Measurements from ENCODE around the gene TPX2. TPM values are rescaled to one million over a fixed set of nuclear protein-coding genes. Genes with fewer than 3 reads are reported as not detected.
"Not testable (repeated sequence)": the region's sequence is repeated elsewhere in the genome, so short reads cannot be mapped to it uniquely, and the experiment has no call there.

TPX2 gene
- total RNA-seq, 2 experiments from 2014 or later: 166 to 175 TPM

DNA sequence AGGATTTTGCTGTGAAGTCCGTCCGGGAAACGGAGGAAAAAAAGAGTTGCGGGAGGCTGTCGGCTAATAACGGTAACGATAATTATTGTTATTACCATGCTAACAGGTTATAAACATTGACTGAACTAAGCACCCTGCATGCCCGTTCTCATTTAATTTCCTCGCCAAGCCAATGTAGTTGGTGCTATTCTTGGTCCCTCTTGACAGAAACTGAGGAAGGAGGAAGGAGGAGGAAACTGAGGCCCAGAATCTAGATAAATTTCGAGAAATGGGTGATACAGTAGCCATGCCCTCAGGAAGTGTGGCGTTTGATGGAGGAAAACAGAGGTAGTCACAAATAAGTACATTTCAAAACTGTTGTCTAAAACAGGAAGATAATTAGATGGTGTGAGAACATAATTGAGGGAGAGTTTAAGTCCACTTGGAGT lies 474 bp downstream of the TPX2 start:
- Mint-ChIP-seq H3K4me1 (ENCODE audit: low read depth) (peaks cover 4% of the 10 kb centered on the region), H3K9me3 (no peaks in the 10 kb centered on the region), H3K27ac (no peak overlapping the region), H3K4me3 (no peak overlapping the region), H3K27me3 (ENCODE audit: low read depth) (no peaks in the 10 kb centered on the region), H3K36me3 (ENCODE audit: low read depth) (peaks cover 10% of the 10 kb centered on the region)
- intact Hi-C loops (cut with micrococcal nuclease): loop anchor here (1.0 to 5.0 kb wide), 5 partner anchors 16 to 213 kb away; partner anchors contain the start of gene PDRG1
- no peak for DNase-seq
- CTCF ChIA-PET: interaction anchor here (1.6 to 2.5 kb wide), 3 partner anchors 10 to 106 kb away, joined by 5 to 15 read pairs (median 7); no protein-coding TSS in a partner anchor

DNA sequence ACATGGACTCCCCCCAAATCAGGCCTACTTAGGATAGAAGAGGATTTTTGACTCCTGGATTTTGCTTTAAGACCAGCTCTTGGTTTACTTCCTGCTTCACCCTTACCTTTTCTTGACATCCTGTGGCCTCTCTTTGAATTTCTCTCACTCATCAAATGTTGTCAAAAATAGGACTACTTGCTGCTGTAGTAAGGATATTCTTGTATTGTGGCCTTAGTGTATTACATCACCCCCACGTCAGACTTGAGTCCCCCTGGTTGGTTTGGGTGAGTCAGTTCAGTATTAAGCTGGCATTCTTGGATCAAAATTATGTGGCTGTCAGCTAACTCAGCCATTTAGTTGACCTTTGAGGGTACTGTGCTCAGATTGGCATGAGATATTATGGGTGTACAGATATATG lies 1.1 kb downstream of the TPX2 start:
- no peak overlapping the region for H3K4me3 Mint-ChIP-seq
- CTCF ChIA-PET: interaction anchor here (0.7 to 2.5 kb wide), 4 partner anchors 12 to 297 kb away, joined by 3 to 15 read pairs (median 5); no protein-coding TSS in a partner anchor
- intact Hi-C loops (cut with micrococcal nuclease): no loop called here
- H3K27me3 Mint-ChIP-seq (ENCODE audit: low read depth): no peaks in the 10 kb centered on the region
- H3K4me1 Mint-ChIP-seq (ENCODE audit: low read depth): peaks cover 4% of the 10 kb centered on the region
- DNase-seq: peak; percentile 61
- no peak overlapping the region for H3K27ac Mint-ChIP-seq
- no peaks in the 10 kb centered on the region for H3K9me3 Mint-ChIP-seq
- peaks cover 15% of the 10 kb centered on the region for H3K36me3 Mint-ChIP-seq (ENCODE audit: low read depth)

DNA sequence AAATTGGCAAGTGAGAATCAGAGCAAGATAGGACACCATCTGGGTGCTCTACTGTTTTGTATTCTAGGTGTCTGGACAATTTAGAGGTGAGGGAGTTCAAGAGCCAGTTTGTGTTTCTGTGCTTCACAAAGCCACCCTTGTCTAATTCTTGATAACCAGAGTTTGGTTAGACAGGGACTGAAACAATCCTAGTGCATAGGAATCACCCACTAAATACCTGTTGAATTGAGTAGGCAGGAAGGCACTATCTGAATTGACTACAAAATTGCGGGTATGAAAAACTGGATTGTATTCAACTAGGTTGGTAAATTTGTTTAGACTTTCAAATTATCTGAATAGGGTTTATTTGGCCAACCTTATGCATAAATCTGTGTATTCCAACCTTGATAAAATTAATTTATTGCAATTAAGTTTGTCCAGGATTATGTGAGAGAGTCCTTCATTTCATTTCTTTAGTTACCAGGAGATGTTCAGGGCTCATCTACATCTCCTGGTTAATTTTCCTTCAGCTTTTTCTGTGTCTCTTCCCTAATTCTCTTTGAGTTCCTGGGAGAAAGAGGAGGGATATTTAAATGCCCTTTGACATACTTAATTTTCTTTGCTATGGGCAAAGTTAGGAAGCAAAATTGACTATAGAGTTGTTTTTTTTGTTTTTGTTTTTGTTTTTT lies 1.7 kb downstream of the TPX2 start:
- Mint-ChIP-seq H3K36me3 (ENCODE audit: low read depth) (peaks cover 18% of the 10 kb centered on the region), H3K9me3 (no peaks in the 10 kb centered on the region), H3K27me3 (ENCODE audit: low read depth) (no peaks in the 10 kb centered on the region), H3K4me1 (ENCODE audit: low read depth) (peaks cover 4% of the 10 kb centered on the region), H3K27ac (no peak overlapping the region), H3K4me3 (peak overlapping the region; percentile 27)
- CTCF ChIA-PET: interaction anchor here (0.7 to 0.8 kb wide), 2 partner anchors 12 to 296 kb away, joined by 3 read pairs; no protein-coding TSS in a partner anchor
- intact Hi-C loops (cut with micrococcal nuclease): no loop called here
- DNase-seq: no peak

DNA sequence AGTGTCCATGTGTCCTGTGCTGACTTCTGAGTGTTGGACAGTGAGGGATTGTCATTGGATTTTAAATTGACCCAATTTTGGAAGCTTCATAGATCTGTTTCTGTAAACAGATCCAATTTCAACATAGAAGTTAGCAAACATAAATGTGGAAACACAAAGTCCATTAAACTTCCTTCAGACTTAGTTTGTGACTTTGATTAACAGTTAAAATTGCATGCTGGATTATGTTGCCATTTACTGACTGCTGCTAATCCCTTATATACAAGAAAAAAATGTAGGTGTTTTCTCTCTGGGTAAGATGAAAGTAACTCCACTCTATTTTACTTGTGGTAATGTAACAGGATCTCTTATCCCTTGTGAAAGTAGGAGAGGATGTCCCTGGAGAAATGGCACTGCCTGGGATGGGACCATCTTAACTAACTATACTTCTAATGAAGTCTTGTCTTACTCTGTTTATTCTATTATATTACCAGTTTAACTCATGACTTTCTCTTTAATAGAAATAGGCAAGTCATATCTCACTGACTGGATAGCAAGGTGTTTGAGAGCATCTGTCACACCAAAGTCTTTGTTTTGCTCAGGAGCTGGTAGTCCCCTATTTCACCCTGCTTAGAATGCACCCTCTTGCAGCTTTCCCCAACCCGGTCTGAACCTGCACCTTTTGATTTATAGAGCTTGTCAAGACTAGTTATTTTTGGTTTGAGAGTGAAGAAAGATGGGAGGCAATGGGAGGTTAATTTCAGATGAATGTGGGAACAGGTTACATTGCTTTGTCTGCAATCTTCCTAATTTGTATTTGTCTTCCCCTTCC lies 7.2 kb downstream of the TPX2 start:
- Mint-ChIP-seq H3K4me3 (no peak overlapping the region), H3K27ac (no peak overlapping the region), H3K27me3 (ENCODE audit: low read depth) (no peaks in the 10 kb centered on the region), H3K36me3 (ENCODE audit: low read depth) (peaks cover 29% of the 10 kb centered on the region), H3K9me3 (no peaks in the 10 kb centered on the region), H3K4me1 (ENCODE audit: low read depth) (peaks cover 3% of the 10 kb centered on the region)
- intact Hi-C loops (cut with micrococcal nuclease): no loop called here
- DNase-seq: no peak
- CTCF ChIA-PET: interaction anchor here (1.1 to 1.6 kb wide), 3 partner anchors 14 to 134 kb away, joined by 3 read pairs; no protein-coding TSS in a partner anchor

DNA sequence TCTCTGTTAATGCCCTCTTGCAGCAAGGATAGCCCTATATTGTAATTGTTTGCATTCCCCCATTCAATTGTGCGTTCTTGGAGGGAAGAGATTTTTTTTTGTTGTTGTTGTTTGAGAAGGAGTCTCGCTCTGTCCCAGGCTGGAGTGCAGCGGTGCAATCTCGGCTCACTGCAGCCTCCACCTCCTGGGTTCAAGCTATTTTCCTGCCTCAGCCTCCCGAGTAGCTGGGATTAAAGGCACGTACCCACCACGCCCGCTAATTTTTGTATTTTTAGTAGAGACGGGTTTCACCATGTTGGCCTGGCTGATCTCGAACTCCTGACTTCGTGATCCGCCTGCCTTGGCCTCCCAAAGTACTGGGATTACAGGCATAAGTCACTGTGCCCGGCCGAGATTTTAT lies 7.9 kb downstream of the TPX2 start:
- H3K27me3 Mint-ChIP-seq (ENCODE audit: low read depth); H3K4me1 Mint-ChIP-seq (ENCODE audit: low read depth); DNase-seq; H3K4me3 Mint-ChIP-seq; intact Hi-C loops (cut with micrococcal nuclease); CTCF ChIA-PET; H3K27ac Mint-ChIP-seq; H3K9me3 Mint-ChIP-seq: not testable (repeated sequence)
- peaks cover 28% of the 10 kb centered on the region for H3K36me3 Mint-ChIP-seq (ENCODE audit: low read depth)

DNA sequence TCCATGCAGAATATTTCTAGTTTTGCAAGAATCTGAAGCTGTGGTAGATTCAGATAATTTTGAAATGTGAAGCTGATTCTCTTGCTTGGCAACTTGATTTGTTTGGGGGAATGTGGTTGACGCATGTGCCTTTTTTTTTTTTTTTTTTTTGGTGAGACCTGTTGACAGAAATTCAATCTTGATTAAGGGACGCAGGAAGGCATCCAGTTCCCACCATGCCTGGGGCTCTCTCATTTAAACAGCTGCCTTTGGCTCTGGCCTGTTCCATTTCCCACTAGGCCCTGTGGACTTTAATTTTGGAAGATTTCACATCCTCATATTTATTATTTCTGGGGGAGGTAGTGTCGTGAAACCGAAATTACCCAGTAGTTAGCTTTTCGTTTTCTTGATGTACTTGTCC lies 8.6 kb downstream of the TPX2 start:
- Mint-ChIP-seq H3K4me3 (no peak overlapping the region), H3K4me1 (ENCODE audit: low read depth) (no peaks in the 10 kb centered on the region), H3K36me3 (ENCODE audit: low read depth) (peaks cover 26% of the 10 kb centered on the region), H3K27ac (no peak overlapping the region), H3K27me3 (ENCODE audit: low read depth) (no peaks in the 10 kb centered on the region), H3K9me3 (no peaks in the 10 kb centered on the region)
- intact Hi-C loops (cut with micrococcal nuclease): no loop called here
- DNase-seq: no peak
- CTCF ChIA-PET: interaction anchor here (1.6 kb wide), 1 partner anchor 19 kb away, joined by 4 read pairs; no protein-coding TSS in a partner anchor

DNA sequence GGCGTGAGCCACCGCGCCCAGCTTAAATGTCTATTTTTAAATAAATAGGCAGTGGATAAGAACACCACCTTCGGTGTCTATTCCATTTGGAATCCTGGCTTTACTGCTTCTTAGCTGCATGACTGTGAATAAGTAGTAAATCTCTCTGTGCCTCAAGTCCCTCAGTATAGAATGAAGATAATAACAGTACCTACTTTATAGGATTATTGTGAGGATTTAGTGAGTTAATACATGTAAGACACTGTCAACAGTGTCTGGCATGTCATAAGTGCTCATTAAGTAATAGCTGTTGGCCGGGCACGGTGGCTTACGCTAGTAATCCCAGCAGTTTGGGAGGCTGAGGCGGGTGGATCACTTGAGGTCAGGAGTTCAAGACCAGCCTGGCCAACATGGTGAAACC lies 10.1 kb downstream of the TPX2 start:
- Mint-ChIP-seq H3K4me1 (ENCODE audit: low read depth) (no peaks in the 10 kb centered on the region), H3K9me3 (no peaks in the 10 kb centered on the region), H3K27me3 (ENCODE audit: low read depth) (no peaks in the 10 kb centered on the region), H3K4me3 (no peak overlapping the region), H3K36me3 (ENCODE audit: low read depth) (peaks cover 31% of the 10 kb centered on the region), H3K27ac (no peak overlapping the region)
- CTCF ChIA-PET: interaction anchor here (0.6 to 2.0 kb wide), 3 partner anchors 11 to 90 kb away, joined by 3 to 5 read pairs (median 4); partner anchors contain the start of gene TPX2
- no peak for DNase-seq
- intact Hi-C loops (cut with micrococcal nuclease): no loop called here

DNA sequence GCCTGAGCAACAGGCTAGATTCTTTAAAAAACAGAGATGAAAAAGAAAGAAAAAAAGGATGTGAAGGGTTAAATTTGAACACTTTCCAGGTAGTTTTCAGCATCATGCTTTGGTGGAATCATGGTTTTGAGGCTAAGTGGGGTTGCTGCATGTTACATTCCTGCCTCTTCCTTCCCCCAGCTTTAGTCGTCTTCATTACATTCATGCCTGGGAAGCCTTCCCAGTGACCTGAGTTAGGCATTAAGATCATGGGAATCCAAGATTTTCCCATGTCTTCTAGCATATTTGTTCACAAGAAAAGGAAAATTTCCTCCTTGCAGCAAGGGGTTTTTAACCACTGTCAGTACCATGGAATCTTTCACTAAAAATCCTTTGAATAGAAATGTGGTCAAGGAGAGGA lies 12.0 kb downstream of the TPX2 start:
- intact Hi-C loops (cut with micrococcal nuclease): no loop called here
- H3K4me3 Mint-ChIP-seq: no peak overlapping the region
- H3K27ac Mint-ChIP-seq: no peak overlapping the region
- no peaks in the 10 kb centered on the region for H3K9me3 Mint-ChIP-seq
- H3K36me3 Mint-ChIP-seq (ENCODE audit: low read depth): peaks cover 20% of the 10 kb centered on the region
- no peaks in the 10 kb centered on the region for H3K27me3 Mint-ChIP-seq (ENCODE audit: low read depth)
- DNase-seq: no peak
- no peaks in the 10 kb centered on the region for H3K4me1 Mint-ChIP-seq (ENCODE audit: low read depth)
- CTCF ChIA-PET: interaction anchor here (1.0 kb wide), 1 partner anchor 27 kb away, joined by 4 read pairs; no protein-coding TSS in a partner anchor

DNA sequence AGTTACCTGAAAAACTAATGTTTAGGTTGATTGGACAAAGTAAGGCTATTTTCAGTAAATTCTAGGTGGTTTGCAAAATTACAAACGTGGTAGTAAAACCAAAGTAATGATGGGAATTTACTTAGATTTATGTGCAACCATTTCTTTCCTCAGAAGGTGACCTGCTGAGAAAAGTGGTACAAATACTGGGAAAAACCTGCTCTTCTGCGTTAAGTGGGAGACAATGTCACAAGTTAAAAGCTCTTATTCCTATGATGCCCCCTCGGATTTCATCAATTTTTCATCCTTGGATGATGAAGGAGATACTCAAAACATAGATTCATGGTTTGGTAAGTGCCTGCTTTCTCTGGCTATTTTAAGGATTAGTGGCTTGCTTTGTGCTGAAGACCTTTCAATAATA lies 18.2 kb downstream of the TPX2 start:
- Mint-ChIP-seq H3K4me1 (ENCODE audit: low read depth) (no peaks in the 10 kb centered on the region), H3K9me3 (no peaks in the 10 kb centered on the region), H3K27me3 (ENCODE audit: low read depth) (no peaks in the 10 kb centered on the region), H3K4me3 (no peak overlapping the region), H3K36me3 (ENCODE audit: low read depth) (peaks cover 43% of the 10 kb centered on the region), H3K27ac (no peak overlapping the region)
- no peak for DNase-seq
- intact Hi-C loops (cut with micrococcal nuclease): no loop called here
- CTCF ChIA-PET: interaction anchor here (1.0 kb wide), 1 partner anchor 57 kb away, joined by 3 read pairs; no protein-coding TSS in a partner anchor

DNA sequence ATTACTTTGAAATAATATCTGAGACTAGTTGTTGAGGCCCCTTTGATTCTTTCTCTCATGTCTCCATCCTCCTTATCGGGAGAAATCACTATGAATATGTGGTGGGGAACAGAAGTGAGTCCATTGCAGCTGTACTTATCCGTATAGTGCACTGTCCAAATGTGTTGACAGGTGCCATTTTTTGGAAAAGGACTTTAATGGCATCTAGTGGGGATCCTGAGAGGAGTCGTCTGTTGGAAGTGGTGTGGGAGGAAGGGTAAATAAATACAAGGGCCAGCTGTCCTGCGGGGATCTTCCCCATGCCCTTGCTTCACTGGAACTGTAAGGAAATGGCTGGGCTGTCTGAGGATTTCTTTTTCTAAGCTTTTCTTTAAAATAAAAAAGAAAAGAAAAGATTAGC lies 19.4 kb downstream of the TPX2 start:
- intact Hi-C loops (cut with micrococcal nuclease): no loop called here
- no peaks in the 10 kb centered on the region for H3K4me1 Mint-ChIP-seq (ENCODE audit: low read depth)
- CTCF ChIA-PET: no interaction called here

DNA sequence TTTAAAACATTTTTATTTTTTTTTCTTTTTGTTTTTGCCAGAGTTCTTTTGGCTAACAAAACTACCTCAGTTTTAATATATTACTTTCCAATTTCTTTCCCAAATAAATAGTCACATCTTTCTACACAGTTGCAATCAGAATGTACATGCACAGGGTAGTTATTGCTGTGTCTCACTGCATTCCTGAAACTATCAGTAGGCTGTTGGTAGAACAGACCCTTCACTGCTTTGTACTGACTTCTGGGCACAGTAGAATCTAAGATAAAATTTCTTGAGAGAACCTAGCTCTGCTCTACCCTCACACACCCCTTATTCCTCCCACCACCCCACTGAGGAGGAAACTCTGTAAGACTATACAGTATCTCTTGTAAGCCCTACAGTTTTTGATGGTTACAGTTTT lies 19.9 kb downstream of the TPX2 start:
- CTCF ChIA-PET: no interaction called here
- Mint-ChIP-seq H3K4me1 (ENCODE audit: low read depth) (no peaks in the 10 kb centered on the region), H3K27me3 (ENCODE audit: low read depth) (no peaks in the 10 kb centered on the region), H3K36me3 (ENCODE audit: low read depth) (peaks cover 43% of the 10 kb centered on the region), H3K27ac (no peak overlapping the region), H3K4me3 (no peak overlapping the region), H3K9me3 (no peaks in the 10 kb centered on the region)
- no peak for DNase-seq
- intact Hi-C loops (cut with micrococcal nuclease): no loop called here

More for the DNA sequence above, 19.4 kb downstream of the TPX2 start:
- no peak for DNase-seq
- no peaks in the 10 kb centered on the region for H3K9me3 Mint-ChIP-seq
- H3K27me3 Mint-ChIP-seq (ENCODE audit: low read depth): no peaks in the 10 kb centered on the region
- H3K27ac Mint-ChIP-seq: no peak overlapping the region
- H3K4me3 Mint-ChIP-seq: no peak overlapping the region
- peaks cover 46% of the 10 kb centered on the region for H3K36me3 Mint-ChIP-seq (ENCODE audit: low read depth)

DNA sequence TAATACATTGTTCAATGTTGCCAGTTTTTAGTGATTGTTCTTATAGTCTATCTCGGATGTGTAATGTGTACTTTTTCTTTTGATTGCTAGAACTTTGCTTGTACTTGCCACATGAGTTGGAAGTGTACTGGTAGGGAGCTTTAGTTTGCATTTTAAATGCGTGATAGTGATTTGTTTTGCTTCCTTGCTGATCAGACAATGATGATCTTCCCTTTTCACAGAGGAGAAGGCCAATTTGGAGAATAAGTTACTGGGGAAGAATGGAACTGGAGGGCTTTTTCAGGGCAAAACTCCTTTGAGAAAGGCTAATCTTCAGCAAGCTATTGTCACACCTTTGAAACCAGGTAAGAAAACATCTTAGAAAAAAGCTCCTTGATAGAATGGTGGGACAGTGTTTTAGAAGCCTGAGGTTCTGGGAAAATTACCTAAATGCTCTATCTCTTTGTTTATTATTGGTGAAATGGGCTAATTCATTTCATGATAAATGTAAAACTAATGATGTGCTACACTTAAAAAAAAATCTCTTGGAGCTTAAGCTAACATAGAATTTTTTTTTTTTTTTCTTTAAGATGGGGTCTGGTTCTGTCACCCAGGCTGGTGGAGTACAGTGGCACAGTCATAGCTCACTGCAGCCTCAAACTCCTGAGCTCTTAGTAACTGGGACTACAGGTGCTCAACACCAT lies 20.9 kb downstream of the TPX2 start:
- intact Hi-C loops (cut with micrococcal nuclease): no loop called here
- no peak overlapping the region for H3K27ac Mint-ChIP-seq
- H3K4me1 Mint-ChIP-seq (ENCODE audit: low read depth): no peaks in the 10 kb centered on the region
- no peaks in the 10 kb centered on the region for H3K9me3 Mint-ChIP-seq
- no peaks in the 10 kb centered on the region for H3K27me3 Mint-ChIP-seq (ENCODE audit: low read depth)
- no peak overlapping the region for H3K4me3 Mint-ChIP-seq
- DNase-seq: no peak
- H3K36me3 Mint-ChIP-seq (ENCODE audit: low read depth): peaks cover 43% of the 10 kb centered on the region
- CTCF ChIA-PET: interaction anchor here (0.5 to 0.8 kb wide), 2 partner anchors 12 to 14 kb away, joined by 3 read pairs; no protein-coding TSS in a partner anchor
